GM12878 (cell line): ENCODE data around the gene CD79A. TPM values are rescaled to one million over a fixed set of nuclear protein-coding genes. Genes with fewer than 3 reads are reported as not detected.

ENCODE experiments used
- E2F4 ChIP-seq: IDR thresholded peaks from 2 replicates; pipeline ENCODE4 v1.6.1; 2012; ENCODE audit warnings: low read depth, low read length, improper control_type of control experiment
- ETV6 ChIP-seq, 2 experiments: fragments of 450-650 bp in 1 of 2; IDR thresholded peaks in 1 of 2; conservative IDR thresholded peaks in 1 of 2; 2 replicates each; pipeline ENCODE4 v1.6.1; 2014; ENCODE audit warnings: antibody characterized with exemption in 1 of 2, borderline replicate concordance in 1 of 2, low read depth in 1 of 2, mild to moderate bottlenecking in 1 of 2, moderate library complexity in 1 of 2
- HDAC6 ChIP-seq: fragments of 200-600 bp; sonication (generic); IDR thresholded peaks from one replicate; pipeline ENCODE4 v1.8.0; 2017; ENCODE audit warnings: antibody characterized with exemption; ENCODE audit not compliant: unreplicated experiment
- JUND ChIP-seq: IDR thresholded peaks from 2 replicates; pipeline ENCODE4 v1.6.1; 2012; ENCODE audit warnings: low read depth, mild to moderate bottlenecking, low read length, improper control_type of control experiment, moderate library complexity
- POLR2A ChIP-seq: IDR thresholded peaks from 2 replicates; pipeline ENCODE4 v1.6.1; 2011; ENCODE audit warnings: low read depth, mild to moderate bottlenecking, low read length
- POLR2AphosphoS2 ChIP-seq: IDR thresholded peaks from 2 replicates; pipeline ENCODE4 v1.6.1; 2011; ENCODE audit warnings: low read depth, mild to moderate bottlenecking, low read length, improper control_type of control experiment, moderate library complexity
- SREBF2 ChIP-seq: IDR thresholded peaks from 2 replicates; pipeline ENCODE4 v1.6.1; 2012; ENCODE audit warnings: mild to moderate bottlenecking, low read length
- ZBTB33 ChIP-seq: fragments of 450-650 bp; IDR thresholded peaks from 2 replicates; pipeline ENCODE4 v1.6.1; 2017; ENCODE audit warnings: mild to moderate bottlenecking
- ZZZ3 ChIP-seq: IDR thresholded peaks from 2 replicates; pipeline ENCODE4 v1.6.1; 2011; ENCODE audit warnings: low read depth; ENCODE audit not compliant: control insufficient read depth, insufficient read length
- polyA plus RNA-seq, 11 experiments: library from polyadenylated mRNA; depleted of rRNA in 4 of 11; unstranded in 6 of 11; stranded (reverse) in 5 of 11; fragments of >200 nt; fragmentation: Nextera tagmentation in 4 of 11; fragmentation: Illumina TruSeq in 1 of 11; extraction: Ambion mirVana in 4 of 11; extraction: Trizol in 1 of 11; gene quantifications; 1 replicate in 1 of 11; 2 replicates in 10 of 11; pipeline versions ENCODE4 v1.2.1 to v1.2.3, GENCODE V29; 2011 to 2016; ENCODE audit warnings: inconsistent platforms in 2 of 11, missing spikeins in 2 of 11, low read depth in 1 of 11
- total RNA-seq, 4 experiments: library from RNA; depleted of rRNA in 3 of 4; stranded (reverse); fragments of >200 nt in 3 of 4; fragmentation: Illumina TruSeq in 1 of 4; extraction: Trizol in 1 of 4; gene quantifications; 2 replicates each; pipeline versions ENCODE4 v1.2.1 to v1.2.3, GENCODE V29; 2013 to 2021

Gene CD79A
- total and polyA plus RNA-seq, 10 of the 15 experiments (the other 5 are each of a cell fraction or from before 2014, with no cell fraction given): 38.8 to 414 (median 282) TPM

GRCh38 chr19:41911889-41912731, 35.0 kb downstream of the CD79A start (continued):
- TF ChIP-seq E2F4 (no peak), HDAC6 (no peak), POLR2A (peak; percentile 46; the same call in 1 of the 2 replicates), ETV6 (conservative IDR thresholded peaks at IDR 0.05 in 1 of 2, IDR thresholded peaks at IDR 0.05 in 1 of 2; ENCODE audit: borderline replicate concordance in 1 of 2, low read depth in 1 of 2) (no peak), JUND (no peak), POLR2AphosphoS2 (0 out of 2 replicates have a peak, but pooled peaks have one; percentile 49), ZZZ3 (no peak), ZBTB33 (no peak), SREBF2 (no peak)
